CD4-positive, alpha-beta T cell treated with Interleukin-4 for 1 hour (primary cell): Measurements from ENCODE around the gene UBXN4.
"Not testable (repeated sequence)": the region's sequence is repeated elsewhere in the genome, so short reads cannot be mapped to it uniquely, and the experiment has no call there.

ENCODE experiments used
- DNase-seq, 2 donors: peaks; one replicate each; pipeline ENCODE4 v3.0.0-alpha.2; 2020 to 2022

Gene UBXN4, protein sequence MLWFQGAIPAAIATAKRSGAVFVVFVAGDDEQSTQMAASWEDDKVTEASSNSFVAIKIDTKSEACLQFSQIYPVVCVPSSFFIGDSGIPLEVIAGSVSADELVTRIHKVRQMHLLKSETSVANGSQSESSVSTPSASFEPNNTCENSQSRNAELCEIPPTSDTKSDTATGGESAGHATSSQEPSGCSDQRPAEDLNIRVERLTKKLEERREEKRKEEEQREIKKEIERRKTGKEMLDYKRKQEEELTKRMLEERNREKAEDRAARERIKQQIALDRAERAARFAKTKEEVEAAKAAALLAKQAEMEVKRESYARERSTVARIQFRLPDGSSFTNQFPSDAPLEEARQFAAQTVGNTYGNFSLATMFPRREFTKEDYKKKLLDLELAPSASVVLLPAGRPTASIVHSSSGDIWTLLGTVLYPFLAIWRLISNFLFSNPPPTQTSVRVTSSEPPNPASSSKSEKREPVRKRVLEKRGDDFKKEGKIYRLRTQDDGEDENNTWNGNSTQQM

DNA sequence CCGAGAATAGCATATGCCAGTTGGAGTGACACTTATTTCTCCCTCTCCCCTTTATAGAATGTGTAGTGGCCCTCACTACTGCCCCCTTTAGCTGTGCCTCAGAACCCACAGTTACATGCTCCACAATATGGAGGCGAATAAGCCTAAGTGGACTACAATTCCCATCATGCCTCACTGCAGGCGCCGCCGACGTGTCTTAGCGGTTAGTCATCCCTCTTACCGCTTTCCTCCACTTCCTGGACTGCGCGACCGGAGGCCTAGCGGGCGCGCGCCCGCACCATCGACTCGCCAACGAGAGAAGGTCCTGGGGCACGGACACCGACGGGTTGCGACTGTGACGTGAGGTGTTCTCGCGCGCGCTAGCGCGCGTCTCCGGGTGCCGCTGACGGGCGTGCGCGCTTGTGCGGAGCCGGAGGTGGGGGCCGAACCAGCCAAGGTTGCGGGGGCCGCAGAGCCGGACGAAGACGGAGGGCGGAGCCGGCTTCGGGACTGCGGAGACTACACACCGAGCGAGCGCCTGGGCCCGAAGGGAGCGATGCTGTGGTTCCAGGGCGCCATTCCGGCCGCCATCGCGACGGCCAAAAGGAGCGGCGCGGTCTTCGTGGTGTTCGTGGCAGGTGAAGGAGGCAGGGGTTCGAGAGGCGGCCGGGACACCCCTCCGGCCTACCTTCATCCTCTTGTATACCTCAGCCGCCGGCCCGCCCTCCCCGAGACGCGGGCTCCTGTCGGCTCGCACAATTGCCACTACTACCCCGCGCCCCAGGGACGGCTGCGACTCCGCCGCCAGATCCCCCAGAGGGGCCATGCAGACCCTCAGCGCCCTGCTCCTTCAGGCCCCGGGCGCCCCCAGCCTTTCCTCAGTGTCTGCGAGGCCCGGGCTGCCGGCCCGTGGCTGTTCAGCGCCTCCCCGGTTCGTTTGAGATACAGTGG is at the start of gene UBXN4:
Gene UBXN4, plus strand, starts transcription at position 461 of the 930 bp plus-strand sequence. Its CDS starts 75 bp downstream, at position 536.
- peak; percentile 97 to 98 for DNase-seq

DNA sequence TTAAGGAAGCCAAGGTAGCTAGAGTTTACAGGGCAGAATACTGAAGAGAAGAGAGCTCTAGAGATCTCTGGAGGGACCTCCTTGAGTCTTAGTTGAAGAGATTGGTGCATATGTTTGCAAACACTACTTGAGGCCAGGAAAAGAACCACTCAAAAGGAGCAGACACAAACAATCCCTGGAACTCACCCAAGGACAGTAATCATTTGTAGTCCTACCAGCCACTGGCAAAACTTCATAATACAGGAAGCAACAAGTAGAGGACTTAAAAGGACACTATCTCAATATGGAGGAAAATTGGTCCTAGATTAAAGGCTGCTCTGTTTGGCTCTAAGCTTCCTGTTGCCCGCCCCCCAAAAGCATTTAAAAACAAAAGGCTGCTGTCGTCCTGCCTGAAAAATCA is 46.9 kb upstream of the UBXN4 start:
- no peak for DNase-seq

DNA sequence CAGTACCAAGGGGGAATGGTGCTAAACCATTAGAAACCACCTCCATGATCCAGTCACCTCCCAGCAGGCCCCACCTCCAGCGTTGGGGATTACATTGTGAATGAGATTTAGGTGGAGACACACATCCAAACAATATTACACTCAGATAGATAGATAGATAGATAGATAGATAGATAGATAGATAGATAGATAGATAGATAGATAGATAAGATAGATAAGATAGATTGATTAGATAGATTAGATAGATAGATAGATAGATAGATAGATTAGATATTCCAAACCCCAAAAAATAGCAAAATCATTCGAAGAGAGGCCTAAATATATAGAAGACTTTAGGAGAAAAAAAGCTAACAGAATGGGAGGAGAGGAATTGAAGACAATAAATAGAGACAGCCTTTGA is 42.8 kb upstream of the UBXN4 start:
- no peak for DNase-seq

DNA sequence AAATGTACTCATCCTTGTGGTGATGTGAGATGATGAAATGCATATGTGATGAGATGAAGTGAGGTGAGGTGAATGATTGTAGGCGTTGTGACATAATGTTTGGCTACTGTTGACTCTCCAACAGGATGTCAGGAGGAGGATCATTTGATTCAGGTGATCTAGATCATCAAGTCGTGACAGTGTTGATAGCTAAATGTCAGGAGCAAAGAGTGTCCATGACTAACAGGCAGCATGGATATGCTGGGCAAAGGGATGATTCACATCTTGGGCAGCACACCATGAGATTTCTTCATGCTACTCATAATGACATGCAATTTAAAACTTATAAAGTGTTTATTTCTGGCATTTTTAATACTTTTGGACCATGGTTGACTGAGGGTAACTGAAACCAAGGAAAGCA is 40.2 kb upstream of the UBXN4 start:
- no peak for DNase-seq

DNA sequence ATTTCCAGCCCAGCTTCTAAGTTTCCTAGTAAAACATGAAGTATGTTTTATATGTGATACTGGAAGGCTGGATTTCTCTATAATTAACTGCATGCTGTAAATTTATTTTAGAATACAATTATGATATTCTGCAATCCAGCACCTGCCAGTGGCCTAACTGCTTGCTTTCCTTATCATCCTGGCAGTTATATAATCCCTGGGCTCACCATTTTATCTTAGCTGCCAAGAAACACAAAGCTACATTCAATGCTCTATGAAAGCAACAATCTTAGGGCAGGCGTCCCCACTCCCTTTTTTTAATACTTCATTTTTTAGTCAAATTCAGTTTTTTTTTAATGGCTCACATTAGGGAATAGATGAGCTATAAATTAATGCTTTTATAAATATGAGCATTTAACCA is 38.4 kb upstream of the UBXN4 start:
- DNase-seq: no peak

DNA sequence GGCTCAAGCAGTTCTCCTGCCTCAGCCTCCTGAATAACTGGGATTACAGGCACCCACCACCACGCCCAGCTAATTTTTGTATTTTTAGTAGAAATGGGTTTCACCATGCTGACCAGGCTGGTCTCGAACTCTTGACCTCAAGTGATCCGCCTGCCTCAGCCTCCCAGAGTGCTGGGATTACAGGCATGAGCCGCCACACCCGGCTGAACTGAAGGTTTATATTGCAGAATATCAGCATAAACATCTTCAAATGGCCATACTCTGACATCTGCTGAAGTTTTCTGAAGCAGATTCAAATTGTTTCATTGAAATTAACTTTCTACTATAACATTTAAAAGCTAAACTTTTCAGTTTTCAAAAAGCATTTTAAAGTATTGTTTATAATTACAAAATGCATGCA is 37.6 kb upstream of the UBXN4 start:
- DNase-seq: not testable (repeated sequence)

DNA sequence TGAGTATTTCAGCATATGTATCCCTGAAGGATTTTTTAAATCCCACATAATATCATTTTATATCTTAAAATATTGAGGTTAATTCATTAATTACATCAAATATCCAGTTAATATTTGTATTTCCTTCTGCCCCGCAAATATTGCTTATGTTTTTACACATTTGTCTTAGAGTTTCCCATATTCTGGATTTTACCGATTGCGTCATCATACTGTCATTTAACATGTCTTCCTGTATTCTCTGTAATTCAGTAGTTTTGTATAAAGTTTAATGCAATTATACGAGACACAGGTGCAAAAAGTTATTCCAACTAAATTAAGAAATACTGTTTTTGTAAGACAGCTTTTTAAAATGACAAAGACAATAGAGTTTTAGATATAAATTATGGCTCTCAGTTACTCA is 33.5 kb upstream of the UBXN4 start:
- no peak for DNase-seq

DNA sequence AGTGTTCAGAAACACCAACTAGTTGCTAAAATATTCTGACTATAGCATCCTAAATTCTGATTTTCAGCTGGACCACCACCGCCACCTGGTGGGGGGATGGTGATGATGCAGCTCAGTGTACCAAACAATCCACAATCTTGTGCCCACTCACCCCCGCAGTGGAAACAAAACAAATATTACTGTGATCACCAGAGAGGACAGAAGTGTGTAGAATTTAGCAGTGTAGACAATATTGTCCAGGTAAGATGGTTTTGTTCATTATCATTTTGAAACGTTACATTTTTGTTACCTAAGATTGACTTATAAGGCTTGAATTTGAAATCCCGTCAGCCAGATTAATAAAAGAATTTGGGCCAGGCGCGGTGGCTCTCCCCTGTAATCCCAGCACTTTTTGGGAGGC is 31.7 kb upstream of the UBXN4 start:
- peak; percentile 65 to 72 for DNase-seq

DNA sequence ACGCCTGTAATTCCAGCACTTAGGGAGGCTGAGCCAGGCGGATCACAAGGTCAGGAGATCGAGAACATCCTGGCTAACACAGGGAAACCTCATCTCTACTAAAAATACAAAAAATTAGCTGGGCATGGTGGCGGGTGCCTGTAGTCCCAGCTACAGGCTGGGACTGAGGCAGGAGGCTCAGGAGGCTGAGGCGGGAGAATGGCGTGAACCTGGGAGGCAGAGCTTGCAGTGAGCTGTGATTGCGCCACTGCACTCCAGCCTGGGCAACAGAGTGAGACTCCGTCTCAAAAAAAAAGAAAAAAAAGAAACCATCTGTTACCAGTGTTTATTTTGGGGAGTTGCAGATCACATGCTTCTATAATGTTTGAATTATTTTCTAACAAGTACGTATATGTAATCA is 26.6 kb upstream of the UBXN4 start:
- not testable (repeated sequence) for DNase-seq

DNA sequence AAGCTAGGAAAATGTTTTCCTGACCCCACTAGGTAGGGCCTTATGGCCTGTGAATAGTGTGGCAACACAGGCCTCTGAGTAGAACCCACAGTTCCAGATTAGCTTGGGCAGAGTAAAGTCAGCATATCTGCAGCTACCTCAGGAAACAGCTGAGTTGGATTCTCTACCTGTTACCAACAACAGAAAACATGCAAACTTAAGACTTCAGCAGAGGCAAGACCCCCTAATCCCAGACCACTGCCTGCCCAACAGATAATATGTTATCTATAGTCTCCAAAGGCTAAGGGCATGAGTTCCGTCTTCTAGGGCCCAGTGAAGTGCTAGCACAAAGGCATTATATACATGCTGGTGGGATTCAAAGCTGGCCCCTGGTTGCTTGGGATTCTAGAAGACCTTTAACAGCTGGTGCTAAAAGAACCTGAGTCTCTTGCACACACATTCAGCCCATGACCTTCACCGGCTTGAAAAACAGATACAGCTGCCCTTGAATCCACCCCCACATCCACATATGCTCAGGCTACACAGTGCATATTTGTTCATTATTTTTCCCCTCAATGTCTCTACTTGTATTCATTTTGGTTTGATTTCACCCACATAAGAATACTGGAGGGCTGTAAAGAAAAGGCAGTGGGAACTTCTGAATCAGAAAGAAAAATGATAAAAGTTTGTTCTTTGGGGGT is 13.5 kb upstream of the UBXN4 start:
- DNase-seq: no peak

DNA sequence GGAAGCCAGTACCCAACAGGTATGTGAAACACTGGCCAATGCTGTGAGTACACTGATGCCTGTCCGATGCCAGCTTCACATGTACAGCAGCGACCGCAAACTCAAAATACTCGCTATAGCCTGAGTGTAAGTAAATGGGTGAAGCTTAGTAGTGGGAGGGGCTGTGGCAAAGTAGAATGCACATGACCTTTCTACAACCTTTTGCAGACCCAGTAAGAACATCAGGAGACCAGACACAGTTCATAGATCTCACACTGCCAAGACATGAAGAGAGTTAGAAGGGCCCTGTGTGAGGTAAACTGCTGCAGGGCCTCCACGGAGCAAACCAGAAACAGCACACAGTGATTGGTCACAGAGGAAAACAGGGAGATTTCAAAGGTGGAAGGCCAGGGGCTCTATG is 9.1 kb upstream of the UBXN4 start:
- no peak for DNase-seq

DNA sequence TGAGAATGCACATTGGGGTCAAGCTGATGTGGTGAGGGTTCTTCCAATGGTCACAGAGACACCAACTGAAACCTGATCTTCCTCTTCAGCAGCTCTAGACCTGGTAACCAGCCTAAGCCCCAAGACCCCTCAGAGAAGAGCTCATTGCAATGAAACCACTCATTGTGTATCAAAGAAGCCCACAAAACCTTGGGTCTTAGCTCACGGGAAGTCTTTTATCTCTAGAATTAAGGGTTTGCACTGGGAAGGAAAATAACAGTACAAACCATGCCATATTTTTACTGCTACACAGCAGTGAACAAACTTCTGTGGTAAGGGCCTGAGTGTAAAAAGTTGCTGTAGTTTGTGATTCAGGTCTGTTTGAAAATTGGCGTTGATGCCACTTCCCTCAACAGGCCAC is 8.6 kb upstream of the UBXN4 start:
- no peak for DNase-seq

DNA sequence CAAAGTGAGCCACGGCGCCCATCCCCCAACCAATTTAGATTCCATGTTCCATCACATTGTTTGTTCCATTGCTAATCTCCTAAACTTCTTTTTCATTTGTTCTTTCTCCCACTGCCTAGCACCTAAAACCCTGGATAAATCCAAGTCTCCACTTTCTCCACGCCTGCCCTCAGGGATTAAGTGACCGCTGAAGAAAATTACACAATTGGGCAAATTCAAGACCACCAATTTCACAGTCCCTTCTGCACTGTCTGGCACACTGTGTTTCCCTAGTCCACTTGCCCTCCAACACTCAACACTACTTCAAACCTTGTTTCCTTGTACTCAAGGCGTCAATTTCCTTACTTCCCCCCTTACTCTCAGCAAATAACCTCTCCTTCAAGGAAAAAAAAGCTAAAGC is 5.1 kb upstream of the UBXN4 start:
- DNase-seq: no peak

DNA sequence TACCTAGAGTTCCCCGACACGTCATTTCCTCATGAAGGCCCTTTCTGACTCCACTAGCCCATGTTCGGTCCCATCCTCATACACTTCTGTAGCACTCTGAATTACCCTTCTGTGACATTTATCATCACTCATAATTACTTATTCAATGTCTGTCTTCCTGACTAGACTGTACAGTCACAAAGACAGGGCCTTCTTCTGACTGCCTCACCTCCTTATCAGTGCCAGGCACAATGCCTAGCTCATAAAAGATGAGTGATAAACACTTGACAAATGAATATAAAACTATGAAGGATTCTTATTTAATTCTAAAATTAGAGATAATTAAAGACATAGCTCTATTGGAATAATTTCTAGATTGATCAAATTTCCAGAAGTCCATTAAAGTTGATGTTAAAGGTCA is 1.4 kb upstream of the UBXN4 start:
- DNase-seq: no peak

DNA sequence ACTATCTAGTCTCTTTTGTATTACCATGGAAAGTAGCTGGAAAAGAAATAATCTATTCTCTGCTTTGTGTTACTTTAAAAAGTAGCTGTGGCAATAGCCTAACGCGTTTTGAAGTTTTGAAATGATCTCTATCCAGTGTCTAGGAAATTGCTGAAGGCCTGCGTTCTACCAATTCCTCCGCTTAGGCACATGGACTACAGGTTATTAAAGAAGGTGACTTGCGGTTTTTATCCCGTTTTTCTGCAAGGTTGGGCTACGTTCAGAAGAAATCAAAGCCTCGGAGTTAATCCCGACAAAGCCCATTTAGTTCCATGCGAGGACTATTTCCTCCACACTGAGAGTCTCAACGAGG is 636 bp upstream of the UBXN4 start:
- no peak for DNase-seq

DNA sequence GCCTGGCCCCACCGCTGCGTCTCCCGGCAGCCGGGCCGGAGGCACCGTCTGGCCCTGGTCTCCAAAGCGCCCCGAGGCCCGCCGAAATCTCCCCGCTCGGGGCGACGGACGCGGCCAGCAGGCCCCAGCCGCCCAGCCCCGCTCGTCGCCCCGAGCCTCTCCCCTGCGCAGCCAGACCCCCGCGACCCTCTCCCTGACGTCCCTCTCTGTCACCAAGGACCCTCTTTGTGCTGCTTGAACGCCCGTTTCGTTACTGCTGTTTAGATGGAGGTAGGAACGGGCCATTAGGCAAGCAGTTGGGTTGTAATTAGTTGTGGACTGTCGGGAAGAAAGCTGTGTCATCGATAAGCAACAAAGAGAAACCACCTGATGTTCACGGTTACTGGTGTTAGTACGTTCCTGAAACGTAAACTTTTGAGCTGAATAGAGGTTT is 686 bp downstream of the UBXN4 start:
- peak; percentile 39 to 67 for DNase-seq

DNA sequence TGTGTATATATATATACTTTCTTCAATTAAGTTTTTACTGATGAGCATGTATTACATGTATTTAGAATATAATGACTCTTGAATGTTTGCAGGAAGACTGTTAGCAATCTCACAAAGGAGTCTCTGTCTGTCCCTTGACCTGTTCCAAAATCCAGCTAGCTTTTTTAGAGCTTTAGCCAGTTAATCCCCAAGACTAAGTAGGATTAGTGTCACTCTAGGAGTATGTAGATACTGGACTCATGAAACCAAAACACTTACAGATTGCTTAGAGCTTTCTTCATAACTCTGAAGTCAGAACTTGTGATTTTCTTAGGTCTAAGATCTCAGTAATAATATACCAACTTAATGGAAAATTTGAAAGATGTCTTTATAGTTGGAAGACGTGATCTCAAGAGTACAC is 2.2 kb downstream of the UBXN4 start:
- no peak for DNase-seq

DNA sequence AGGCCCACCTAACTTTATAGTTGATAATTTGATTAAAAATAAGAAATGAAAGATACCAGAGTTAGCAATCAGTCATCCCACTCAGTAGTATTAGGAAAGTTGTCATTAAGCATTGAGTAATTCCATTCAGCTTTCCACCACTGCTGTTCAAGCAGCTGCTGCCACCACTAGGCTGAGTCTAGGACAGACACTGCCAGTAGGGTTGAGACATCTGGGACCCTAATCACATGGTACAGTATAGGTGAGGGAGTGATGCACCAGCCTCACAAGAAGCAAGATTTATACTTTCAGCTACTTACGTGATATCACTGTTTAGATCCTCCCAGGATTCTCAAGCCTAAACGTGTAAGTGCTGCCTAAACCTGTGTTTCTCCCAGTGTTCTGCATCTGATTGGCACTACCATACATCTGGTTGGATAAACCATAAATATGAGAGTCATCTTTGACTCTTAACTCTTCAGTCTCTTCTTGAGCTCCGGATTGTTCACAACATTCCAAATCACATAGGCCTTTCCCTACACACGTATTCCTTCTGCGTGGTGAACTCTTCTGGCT is 3.2 kb downstream of the UBXN4 start:
- DNase-seq: peak; percentile 17 to 42

DNA sequence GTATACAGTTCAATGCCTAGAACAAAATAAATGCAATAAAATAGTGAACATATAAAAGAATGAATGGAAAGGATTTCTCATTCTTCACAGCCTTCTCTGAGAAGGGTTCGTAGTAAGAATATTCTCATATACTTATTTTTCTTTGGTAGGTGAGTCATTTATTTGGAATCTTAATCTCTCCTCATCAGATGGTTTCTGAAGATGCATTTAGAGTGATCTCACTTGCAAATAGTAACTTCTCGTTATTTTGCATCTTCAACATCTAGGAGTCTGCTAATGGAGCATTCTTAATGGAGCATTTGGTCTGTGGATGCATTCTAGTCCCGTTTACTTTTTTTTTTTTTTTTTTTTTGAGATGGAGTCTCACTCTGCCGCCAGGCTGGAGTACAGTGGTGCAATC is 3.9 kb downstream of the UBXN4 start:
- no peak for DNase-seq

DNA sequence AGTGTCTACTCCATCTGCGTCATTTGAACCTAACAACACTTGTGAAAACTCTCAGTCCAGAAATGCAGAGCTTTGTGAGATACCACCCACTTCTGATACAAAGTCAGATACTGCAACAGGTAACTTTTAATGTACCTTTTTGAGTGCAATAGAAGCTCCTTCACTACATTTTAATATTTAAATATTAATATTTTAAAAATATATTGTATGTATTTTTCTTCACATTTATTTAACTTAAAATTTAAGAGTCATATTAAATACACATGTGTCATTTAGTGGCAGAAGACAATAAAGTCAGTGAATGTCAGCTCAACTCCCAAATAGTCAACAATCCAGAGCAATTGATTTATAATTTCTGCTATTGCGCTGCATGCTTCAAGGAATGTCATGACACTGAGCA is 13.9 kb downstream of the UBXN4 start:
- DNase-seq: no peak

DNA sequence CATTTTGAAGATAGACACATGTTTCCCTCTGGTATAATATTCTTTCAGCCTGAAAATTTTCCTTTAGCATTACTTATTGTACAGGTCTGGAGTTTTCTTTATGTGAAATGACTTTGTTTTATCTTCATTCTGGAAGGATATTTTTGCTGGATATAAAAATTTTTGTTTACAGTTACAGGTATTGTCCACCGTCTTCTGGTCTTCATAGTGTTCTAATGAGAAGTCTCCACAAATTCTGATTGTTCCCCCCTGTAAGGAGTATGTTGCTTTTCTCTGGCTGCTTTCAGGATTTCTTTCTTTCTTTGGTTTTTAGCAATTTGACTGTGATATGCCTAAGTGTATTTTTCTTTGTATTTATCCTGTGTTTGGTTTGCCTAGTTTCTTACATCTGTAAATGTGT is 15.0 kb downstream of the UBXN4 start:
- DNase-seq: no peak

DNA sequence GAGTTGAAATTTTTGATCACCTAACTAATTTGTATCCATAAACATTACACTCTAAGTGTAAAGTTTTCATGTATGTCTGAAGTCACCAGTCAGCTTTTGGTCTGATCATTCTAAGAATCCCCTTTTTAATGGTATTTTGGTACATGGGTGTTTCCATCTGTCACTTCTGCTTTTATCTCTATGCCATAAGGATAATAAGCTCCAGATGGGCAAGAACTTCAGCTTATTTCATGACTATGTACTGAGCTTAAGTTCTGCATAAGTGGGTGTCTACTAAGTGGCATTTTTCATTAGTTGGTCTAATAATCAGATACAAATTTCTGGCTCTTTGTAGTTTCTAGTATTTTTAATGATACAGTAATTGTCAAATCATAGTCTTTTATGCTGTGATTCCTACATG is 20.4 kb downstream of the UBXN4 start:
- DNase-seq: no peak

DNA sequence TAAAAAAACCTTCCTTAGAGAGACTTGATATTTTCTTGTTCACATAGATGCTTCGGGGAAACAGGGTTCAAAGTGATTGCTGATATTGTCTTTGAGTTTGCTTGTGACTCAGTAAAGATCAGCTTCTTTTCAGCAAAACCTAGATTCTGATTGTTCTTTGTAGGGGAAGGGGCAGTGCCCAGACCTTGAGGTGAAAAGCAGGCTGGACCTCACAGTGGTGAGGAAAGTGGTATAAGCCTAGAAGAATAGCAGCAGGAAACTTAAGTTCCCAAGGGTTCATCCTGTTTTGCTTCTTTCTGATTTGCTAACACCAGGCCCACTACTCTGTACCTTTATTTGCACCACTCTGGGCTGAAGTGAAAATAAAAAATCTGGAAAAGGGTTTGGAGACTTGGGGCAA is 20.9 kb downstream of the UBXN4 start:
- DNase-seq: no peak
